M059J (cell line): ENCODE measurements around the gene CHTF18. TPM values are rescaled to one million over a fixed set of nuclear protein-coding genes. Genes with fewer than 3 reads are reported as not detected.

ENCODE experiments used
- DNase-seq: peaks from one replicate; pipeline ENCODE4 v3.0.0-alpha.2; 2012; ENCODE audit warnings: low read depth
- total RNA-seq: library from RNA; depleted of rRNA; stranded (reverse); fragments of >200 nt; shearing (Covaris generic); gene quantifications from 2 replicates; pipeline ENCODE4 v1.2.3, GENCODE V29; 2014

The CHTF18 gene
- total RNA-seq, 1 experiment from 2014 or later: 20.7 TPM

DNA sequence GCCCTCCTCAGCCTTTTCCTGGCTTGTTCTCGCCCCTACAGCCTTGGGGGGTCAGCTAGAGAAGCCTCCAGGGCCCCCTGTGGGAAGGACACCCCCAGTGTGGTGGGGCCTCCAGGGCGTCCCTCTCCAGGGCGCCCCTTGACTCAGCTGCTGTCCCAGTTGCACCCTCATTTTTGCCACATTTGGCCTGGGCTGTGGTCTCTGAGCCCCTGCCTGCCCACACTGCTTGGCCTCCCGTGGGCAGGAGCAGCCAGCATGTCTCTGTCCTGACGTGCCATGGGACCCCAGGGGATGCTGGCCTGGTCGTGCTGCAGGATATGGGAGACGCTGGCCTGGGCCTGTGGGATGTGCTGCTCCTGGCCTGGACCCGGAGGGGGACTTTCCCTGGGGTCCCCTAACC is 5.0 kb downstream of the CHTF18 start:
- DNase-seq: no peak

GRCh38 chr16:794091-794822 is 5.8 kb downstream of the CHTF18 start:
- DNase-seq: no peak

DNA sequence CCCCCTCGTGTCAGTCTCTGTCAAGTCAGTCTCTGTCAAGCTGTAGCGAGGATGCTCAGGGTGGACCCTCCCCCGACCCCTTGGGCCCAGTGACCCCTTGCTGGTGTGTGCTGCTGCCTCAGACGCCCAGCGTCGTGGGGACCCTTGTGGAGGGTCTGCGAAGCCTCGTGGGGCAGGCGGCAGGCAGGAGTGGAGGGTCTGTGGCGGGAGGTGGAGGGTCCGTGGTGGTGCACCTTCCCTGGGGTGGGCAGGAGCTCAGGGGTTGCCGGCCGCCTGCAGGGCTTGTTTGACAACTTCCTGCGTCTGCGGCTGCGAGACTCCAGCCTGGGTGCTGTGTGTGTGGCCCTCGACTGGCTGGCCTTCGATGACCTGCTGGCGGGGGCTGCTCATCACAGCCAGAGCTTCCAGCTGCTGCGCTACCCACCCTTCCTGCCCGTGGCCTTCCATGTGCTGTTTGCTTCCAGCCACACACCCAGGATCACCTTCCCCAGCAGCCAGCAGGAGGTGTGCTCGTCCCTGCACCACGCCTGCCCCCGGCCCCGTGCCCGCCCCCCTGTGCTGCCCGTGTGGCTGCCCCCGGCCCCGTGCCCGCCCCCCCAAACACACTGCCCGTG is 6.5 kb downstream of the CHTF18 start:
- no peak for DNase-seq

- DNase-seq: no peak
Measured at GRCh38 chr16:795580-796229, 7.3 kb downstream of the CHTF18 start.

GRCh38 chr16:796296-797119 is 8.1 kb downstream of the CHTF18 start:
- no peak for DNase-seq

DNA sequence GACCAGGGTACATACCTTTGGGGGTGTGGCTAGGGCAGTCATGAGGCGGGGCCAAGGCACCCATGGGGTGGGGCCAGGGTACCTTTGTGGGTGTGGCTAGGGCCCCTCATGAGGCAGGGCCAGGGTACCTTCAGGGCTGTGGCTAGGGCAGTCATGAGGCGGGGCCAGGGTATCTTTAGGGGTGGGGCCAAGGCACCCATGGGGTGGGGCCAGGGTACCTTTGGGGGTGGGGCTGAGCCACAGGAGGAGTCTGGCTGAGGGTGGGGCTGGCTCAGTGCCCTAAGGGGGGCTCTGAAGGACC is 8.7 kb downstream of the CHTF18 start:
- no peak for DNase-seq

GRCh38 chr16:797686-798085 is 9.3 kb downstream of the CHTF18 start:
- no peak for DNase-seq

- DNase-seq: no peak
Measured at GRCh38 chr16:798666-799065, 10.2 kb downstream of the CHTF18 start.

- peak; percentile 30 for DNase-seq
Measured at GRCh38 chr16:799111-799947, 10.9 kb downstream of the CHTF18 start.

DNA sequence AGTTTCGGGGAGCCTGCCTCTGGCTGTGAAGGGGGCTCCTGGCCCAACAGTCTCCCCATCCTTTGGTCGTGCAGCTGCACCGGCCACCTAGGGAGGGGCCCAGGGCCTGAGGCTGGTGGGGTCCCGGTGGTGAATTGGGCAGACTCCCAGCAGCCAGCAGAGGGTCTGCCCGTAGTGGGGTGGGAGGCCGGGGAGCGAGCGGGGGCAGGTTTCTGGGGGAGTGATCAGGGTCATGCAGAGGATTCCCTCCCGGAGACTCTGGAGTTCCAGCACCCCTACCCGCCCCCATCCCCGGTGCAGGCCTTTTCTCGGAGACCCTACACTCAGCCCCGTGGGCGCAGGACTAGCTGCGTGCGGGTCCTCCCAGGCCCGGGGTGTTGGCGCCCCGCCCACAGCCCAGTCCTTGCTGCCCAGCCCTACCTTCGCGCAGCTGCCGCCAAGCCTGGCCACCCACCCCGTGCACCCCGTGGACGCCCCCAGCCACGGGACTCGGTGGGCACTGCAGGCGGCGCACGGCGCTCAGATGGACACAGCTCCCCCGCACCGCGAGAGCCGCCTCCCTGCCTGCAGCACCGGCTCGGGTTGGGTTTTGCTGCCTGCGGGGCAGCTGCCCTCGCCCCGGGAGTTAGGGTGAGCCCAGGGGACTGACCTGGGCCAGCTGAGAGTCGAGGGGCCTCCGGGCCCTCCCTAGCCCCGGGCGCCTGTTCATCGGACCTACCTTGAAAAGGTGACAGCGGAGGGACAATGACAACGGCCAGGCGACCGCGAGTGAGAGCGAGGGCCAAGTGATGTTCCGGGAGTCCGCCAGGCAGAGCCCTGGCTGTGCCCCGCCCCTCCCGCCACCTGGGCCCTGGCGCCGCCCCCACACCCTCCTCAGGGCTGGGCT is 11.8 kb downstream of the CHTF18 start, which contains the start of gene GNG13:
Gene GNG13, minus strand, starts transcription at position 787 of the 886 bp plus-strand sequence. CDS start 1,657 bp downstream, outside the sequence.
- no peak for DNase-seq

DNA sequence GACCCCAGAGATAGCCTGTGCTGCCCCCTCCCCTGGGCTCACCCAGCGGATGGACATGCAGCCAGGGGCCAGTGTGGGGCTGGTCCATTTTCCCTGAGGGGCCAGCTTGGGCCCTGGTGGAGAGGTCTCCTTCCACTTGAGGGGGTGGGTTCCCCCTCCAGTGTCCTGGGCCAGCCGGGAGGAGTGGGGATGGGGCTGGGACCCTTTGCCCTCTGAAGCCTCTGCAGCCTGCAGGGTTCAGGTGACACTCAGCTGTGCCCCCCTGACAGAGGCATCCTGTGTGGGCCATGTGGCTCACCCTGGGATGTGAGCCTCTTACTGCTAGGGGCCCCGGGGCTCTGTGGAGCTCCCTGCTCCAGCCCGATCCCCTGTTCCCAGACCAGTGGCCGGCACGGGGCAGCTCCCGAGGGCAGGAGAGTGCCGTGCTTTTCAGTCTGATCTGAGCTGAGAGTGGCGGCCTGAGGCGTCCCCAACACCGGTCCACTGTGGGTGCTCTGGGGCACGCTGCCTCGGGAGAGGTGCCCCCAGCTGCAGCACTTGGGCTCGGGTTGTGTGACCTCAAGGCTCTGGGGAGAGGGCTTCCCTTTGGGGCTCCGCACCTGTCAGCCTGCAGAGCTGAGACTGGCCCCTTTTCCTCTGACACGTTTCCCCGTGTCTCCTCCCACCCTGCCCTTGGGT is 12.6 kb downstream of the CHTF18 start:
- DNase-seq: no peak

GRCh38 chr16:801584-802363 is 13.4 kb downstream of the CHTF18 start:
- no peak for DNase-seq

DNA sequence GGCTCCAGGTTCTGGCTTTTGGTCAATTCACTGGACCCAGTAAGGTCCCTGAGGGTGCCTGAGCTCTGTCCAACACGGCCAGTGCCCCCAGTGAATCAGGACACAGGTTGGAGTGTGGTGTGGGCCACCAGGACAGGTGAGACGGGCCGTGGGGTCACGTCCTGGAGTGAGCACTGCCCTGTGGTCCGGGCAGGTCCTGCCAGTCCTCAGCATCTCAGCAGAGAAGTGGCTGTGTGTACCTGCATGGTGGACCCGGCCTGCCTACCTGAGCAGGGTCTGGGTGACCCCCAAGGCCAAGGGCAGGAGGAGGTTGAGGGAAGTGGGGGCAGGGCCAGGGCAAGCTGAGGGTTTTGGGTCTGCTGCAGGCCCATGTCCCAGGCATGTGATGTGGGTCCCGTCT is 14.0 kb downstream of the CHTF18 start:
- DNase-seq: no peak

DNA sequence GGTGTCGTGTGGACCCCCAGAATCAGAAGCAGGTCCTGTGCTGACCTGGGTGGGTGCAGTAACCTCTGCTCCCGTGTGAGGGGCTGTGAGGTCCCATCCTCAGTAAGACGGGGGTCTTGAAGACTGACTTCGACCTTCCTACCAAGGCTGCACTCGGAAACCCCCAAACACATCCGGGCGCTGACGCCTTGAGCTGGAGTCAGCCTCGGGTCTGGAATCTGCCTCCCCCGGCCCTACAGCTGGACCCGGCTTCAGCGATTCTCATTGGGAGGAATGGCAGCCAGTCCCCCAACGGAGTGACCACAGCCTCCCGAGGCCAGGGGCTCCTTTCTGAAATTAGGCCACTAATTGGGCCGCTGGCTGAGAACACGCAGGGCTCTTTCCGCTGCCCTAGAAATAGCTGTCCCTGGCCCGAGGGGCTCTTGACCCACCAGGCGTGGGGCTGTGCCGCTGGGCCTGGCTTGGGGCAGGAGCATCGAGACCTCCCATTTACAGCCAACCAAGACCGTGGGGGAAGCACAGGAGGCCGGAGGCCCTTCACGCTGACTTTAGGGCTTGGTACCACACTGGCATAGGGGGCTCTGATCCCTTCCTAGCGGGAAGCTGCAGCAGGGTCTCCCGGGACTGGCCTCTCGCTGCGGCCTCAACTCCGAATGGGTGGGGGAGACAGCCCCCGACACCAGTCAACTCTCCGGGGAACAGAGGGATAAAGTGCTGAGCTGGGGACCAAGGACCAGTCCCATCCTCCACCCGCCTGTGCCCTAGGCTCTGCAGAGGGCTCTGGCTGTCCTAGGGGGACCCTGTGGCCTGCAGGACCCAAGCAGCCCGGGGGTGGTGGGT is 14.7 kb downstream of the CHTF18 start:
- DNase-seq: no peak

DNA sequence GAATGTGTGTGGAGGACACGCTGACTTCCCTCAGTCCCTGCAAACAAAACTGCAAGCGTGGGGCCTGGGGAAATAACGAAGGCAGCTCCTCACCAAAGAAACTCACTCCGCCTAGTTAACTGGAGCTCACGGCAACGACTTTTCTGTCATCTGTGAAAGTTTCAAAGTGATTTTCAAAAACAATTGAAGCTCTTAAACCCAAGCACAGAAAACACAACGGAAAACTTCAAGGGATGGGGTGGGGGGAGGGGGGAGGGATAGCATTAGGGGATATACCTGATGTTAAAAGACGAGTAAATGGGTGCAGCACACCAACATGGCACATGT is 15.3 kb downstream of the CHTF18 start:
- no peak for DNase-seq

DNA sequence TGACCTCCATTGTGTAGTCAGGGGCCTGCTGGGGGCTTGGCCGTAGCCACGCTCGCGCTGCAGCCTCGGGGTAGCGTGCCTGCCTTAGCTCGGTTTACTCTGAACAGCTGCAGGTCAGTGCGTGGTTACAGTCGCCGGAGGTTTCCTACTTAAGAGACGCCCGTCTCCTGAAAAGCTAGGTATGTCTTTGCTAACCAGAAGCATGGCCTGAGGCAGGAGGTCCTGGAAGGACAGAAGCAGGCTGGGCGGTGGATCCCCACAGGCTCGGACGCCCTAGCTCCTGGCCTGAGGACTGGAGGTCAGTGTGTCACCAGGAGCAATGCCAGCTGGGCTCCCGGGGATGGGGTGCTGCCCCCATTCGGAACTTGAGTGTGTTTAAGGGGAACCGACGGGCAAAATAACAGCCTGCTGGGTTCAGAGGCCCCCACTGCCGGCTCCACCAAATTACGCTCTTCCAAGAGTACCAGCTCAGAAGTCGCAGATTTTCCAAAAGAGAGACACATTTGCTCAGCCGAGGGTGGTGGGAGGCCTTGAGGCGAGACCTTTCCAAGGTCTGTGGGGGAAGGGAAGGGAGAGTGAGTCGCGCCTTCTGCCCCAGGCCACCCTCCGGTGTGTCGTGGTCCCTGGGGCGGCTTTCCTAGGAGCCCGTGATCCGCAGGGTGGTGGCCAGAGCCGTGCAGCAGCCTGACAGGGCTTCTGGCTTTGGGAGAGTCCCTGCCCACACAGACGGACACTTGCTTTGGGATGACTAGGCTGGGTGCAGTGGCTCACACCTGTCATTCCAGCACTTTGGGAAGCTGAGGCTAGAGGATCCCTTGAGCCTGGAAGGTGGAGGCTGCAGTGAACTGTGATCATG is 16.0 kb downstream of the CHTF18 start:
- DNase-seq: peak; percentile 46

DNA sequence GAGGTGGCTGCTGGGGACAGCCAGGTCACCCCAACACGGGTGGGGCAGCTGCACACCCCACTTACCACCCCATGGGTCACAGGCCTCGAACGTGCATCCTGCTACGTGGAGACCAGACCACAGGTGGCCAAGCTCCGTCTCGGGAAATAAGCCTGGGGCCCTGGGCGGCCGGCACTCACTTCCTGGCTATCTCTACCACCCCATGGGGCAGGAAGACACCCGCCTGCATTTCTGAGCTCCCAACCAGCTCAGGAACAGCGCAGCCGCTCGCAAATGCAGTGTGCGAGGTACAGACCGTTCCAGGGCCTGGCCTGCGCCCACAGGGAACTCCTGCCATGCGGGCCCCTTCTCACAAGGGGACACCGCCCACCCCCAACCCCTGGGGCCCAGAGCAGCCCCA is 17.1 kb downstream of the CHTF18 start:
- no peak for DNase-seq
